Trophoblast cell (in vitro differentiated cells and primary cell): ENCODE results near the gene ZNF454.
A peak's percentile ranks its signal among the peaks of the same experiment; 100 is the strongest.

Experiments used
- DNase-seq, 2 donors: peaks; one replicate each; pipeline ENCODE4 v3.0.0-alpha.2; 2016
- H2AFZ ChIP-seq: 2 replicates; pipeline ENCODE4 v1.6.1; 2013; ENCODE audit warnings: low read length, moderate library complexity, mild to moderate bottlenecking; ENCODE audit not compliant: insufficient read depth, poor library complexity
- H2AK5ac ChIP-seq: 2 replicates; pipeline ENCODE4 v1.6.1; 2013; ENCODE audit warnings: mild to moderate bottlenecking, low read length
- H2BK120ac ChIP-seq: 2 replicates; pipeline ENCODE4 v1.6.1; 2013; ENCODE audit warnings: low read length, mild to moderate bottlenecking, moderate library complexity; ENCODE audit not compliant: insufficient read depth, poor library complexity
- H2BK12ac ChIP-seq: 2 replicates; pipeline ENCODE4 v1.6.1; 2013; ENCODE audit warnings: mild to moderate bottlenecking, low read length, moderate library complexity
- H2BK5ac ChIP-seq: 2 replicates; pipeline ENCODE4 v1.6.1; 2013; ENCODE audit warnings: low read length, low read depth, moderate library complexity, mild to moderate bottlenecking; ENCODE audit not compliant: poor library complexity
- H3K14ac ChIP-seq: 2 replicates; pipeline ENCODE4 v1.6.1; 2013; ENCODE audit warnings: mild to moderate bottlenecking, low read length
- H3K18ac ChIP-seq: 2 replicates; pipeline ENCODE4 v1.6.1; 2013; ENCODE audit warnings: mild to moderate bottlenecking, low read length
- H3K23ac ChIP-seq: 2 replicates; pipeline ENCODE4 v1.6.1; 2013; ENCODE audit warnings: low read length
- H3K27ac ChIP-seq: 2 replicates; pipeline ENCODE4 v1.5.1; 2013; ENCODE audit warnings: low read depth, mild to moderate bottlenecking, inconsistent platforms, low read length, moderate library complexity
- H3K27me3 ChIP-seq: 2 replicates; pipeline ENCODE4 v1.6.1; 2013; ENCODE audit warnings: inconsistent platforms, mild to moderate bottlenecking, low read length, moderate library complexity; ENCODE audit not compliant: insufficient read depth
- H3K36me3 ChIP-seq, 2 experiments: 1 replicate in 1 of 2; 2 replicates in 1 of 2; pipeline ENCODE4 v1.6.1; 2013; ENCODE audit warnings: low read length in 2 of 2, mild to moderate bottlenecking in 2 of 2, moderate library complexity in 1 of 2; ENCODE audit not compliant: insufficient read depth in 2 of 2, control insufficient read depth in 1 of 2
- H3K4ac ChIP-seq: 2 replicates; pipeline ENCODE4 v1.6.1; 2013; ENCODE audit warnings: low read depth, mild to moderate bottlenecking, low read length, moderate library complexity
- H3K4me1 ChIP-seq, 2 experiments: 1 replicate in 1 of 2; 2 replicates in 1 of 2; pipeline ENCODE4 v1.6.1; 2013; ENCODE audit warnings: low read length in 2 of 2, mild to moderate bottlenecking in 2 of 2, moderate library complexity in 1 of 2; ENCODE audit not compliant: insufficient read depth in 2 of 2, control insufficient read depth in 1 of 2
- H3K4me2 ChIP-seq: 2 replicates; pipeline ENCODE4 v1.6.1; 2013; ENCODE audit warnings: inconsistent platforms, mild to moderate bottlenecking, low read length, moderate library complexity
- H3K4me3 ChIP-seq: 2 replicates; pipeline ENCODE4 v1.5.1; 2013; ENCODE audit warnings: mild to moderate bottlenecking, low read depth, low read length, inconsistent platforms
- H3K79me1 ChIP-seq: one replicate; pipeline ENCODE4 v1.6.1; 2013; ENCODE audit warnings: low read length
- H3K79me2 ChIP-seq: 2 replicates; pipeline ENCODE4 v1.6.1; 2013; ENCODE audit warnings: low read length, mild to moderate bottlenecking; ENCODE audit not compliant: control insufficient read depth, insufficient read depth, poor library complexity
- H3K9ac ChIP-seq: 2 replicates; pipeline ENCODE4 v1.6.1; 2013; ENCODE audit warnings: mild to moderate bottlenecking, low read length
- H3K9me3 ChIP-seq: 2 replicates; pipeline ENCODE4 v1.6.1; 2013; ENCODE audit warnings: low read depth, mild to moderate bottlenecking, control low read depth, inconsistent platforms, low read length; ENCODE audit not compliant: insufficient read depth
- H4K12ac ChIP-seq: 2 replicates; pipeline ENCODE4 v1.6.1; 2013; ENCODE audit warnings: low read depth, mild to moderate bottlenecking, low read length, moderate library complexity
- H4K8ac ChIP-seq: 2 replicates; pipeline ENCODE4 v1.6.1; 2013; ENCODE audit warnings: low read depth, mild to moderate bottlenecking, low read length, moderate library complexity
- H4K91ac ChIP-seq: one replicate; pipeline ENCODE4 v1.6.1; 2013; ENCODE audit warnings: low read depth, mild to moderate bottlenecking, low read length, moderate library complexity
- WGBS: extraction: QIAGEN DNeasy Blood & Tissue Kit; methylation state at CpG from one replicate; pipeline ENCODE4 v1.1.7; 2013; ENCODE audit warnings: missing lambda C conversion rate; ENCODE audit not compliant: insufficient read length, insufficient coverage; ENCODE audit errors: extremely low coverage; 5-methylcytosine and 5-hydroxymethylcytosine counted together

ZNF454 gene

GRCh38 chr5:179006564-179006963 is 65.6 kb downstream of the ZNF454 start:
- no peak overlapping the region for H3K9ac ChIP-seq
- no peaks in the 10 kb centered on the region for H3K79me2 ChIP-seq
- no peak overlapping the region for H3K18ac ChIP-seq
- no peaks in the 10 kb centered on the region for H3K27me3 ChIP-seq
- H3K9me3 ChIP-seq, result no peaks in the 10 kb centered on the region
- DNase-seq, result no peak
- no peak overlapping the region for H2BK12ac ChIP-seq
- no peak overlapping the region for H4K91ac ChIP-seq
- no peak overlapping the region for H4K8ac ChIP-seq
- no peak overlapping the region for H2AK5ac ChIP-seq
- no peak overlapping the region for H3K23ac ChIP-seq
- H3K4me2 ChIP-seq, result no peak overlapping the region
- no peak overlapping the region for H4K12ac ChIP-seq
- H3K4ac ChIP-seq, result no peak overlapping the region
- no peak overlapping the region for H3K4me3 ChIP-seq
- H3K4me1 ChIP-seq, result no peaks in the 10 kb centered on the region
- no peak overlapping the region for H3K14ac ChIP-seq
- no peak overlapping the region for H2AFZ ChIP-seq
- no peak overlapping the region for H3K27ac ChIP-seq
- no peak overlapping the region for H2BK120ac ChIP-seq
- no peaks in the 10 kb centered on the region for H3K79me1 ChIP-seq
- no peak overlapping the region for H2BK5ac ChIP-seq
- WGBS, result no CpG with 5 or more reads among the region's 2 CpGs
- no peaks in the 10 kb centered on the region for H3K36me3 ChIP-seq

- no peaks in the 10 kb centered on the region for H3K79me2 ChIP-seq
- no peaks in the 10 kb centered on the region for H3K9me3 ChIP-seq
- H3K4me2 ChIP-seq, result no peak overlapping the region
- H3K9ac ChIP-seq, result no peak overlapping the region
- H3K4me3 ChIP-seq, result no peak overlapping the region
- H3K27ac ChIP-seq, result no peak overlapping the region
- no peak overlapping the region for H4K12ac ChIP-seq
- no peaks in the 10 kb centered on the region for H3K79me1 ChIP-seq
- H3K4ac ChIP-seq, result no peak overlapping the region
- no peaks in the 10 kb centered on the region for H3K4me1 ChIP-seq
- H3K27me3 ChIP-seq, result no peaks in the 10 kb centered on the region
- H4K91ac ChIP-seq, result no peak overlapping the region
- H3K14ac ChIP-seq, result no peak overlapping the region
- H3K36me3 ChIP-seq, result no peaks in the 10 kb centered on the region
- no peak overlapping the region for H4K8ac ChIP-seq
- no peak overlapping the region for H2AFZ ChIP-seq
- no peak overlapping the region for H2BK120ac ChIP-seq
- H3K18ac ChIP-seq, result no peak overlapping the region
- H2BK12ac ChIP-seq, result no peak overlapping the region
- H2BK5ac ChIP-seq, result no peak overlapping the region
- no CpG with 5 or more reads among the region's 1 CpG for WGBS
- H2AK5ac ChIP-seq, result no peak overlapping the region
- H3K23ac ChIP-seq, result no peak overlapping the region
- DNase-seq, result peak in 1 of 2 donors; percentile 10
These were observed 67.7 kb downstream of the ZNF454 start for GRCh38 chr5:179008667-179009066.
